Activated naive CD8-positive, alpha-beta T cell treated with anti-CD3 and anti-CD28 coated beads for 36 hours (primary cell): ENCODE measurements around the gene DHX32. TPM values are rescaled to one million over a fixed set of nuclear protein-coding genes. Genes with fewer than 3 reads are reported as not detected.

ENCODE experiments used
- DNase-seq: peaks from one replicate; pipeline ENCODE4 v3.0.0; 2021
- H3K27ac Mint-ChIP-seq: one replicate; pipeline ENCODE4 v1.8.0; 2022; ENCODE audit warnings: mild to moderate bottlenecking, moderate library complexity, mixed read lengths
- H3K27me3 Mint-ChIP-seq: one replicate; pipeline ENCODE4 v1.8.0; 2022; ENCODE audit warnings: mild to moderate bottlenecking, mixed read lengths
- H3K36me3 Mint-ChIP-seq: one replicate; pipeline ENCODE4 v1.8.0; 2021; ENCODE audit warnings: mild to moderate bottlenecking, mixed read lengths
- H3K4me1 Mint-ChIP-seq: one replicate; pipeline ENCODE4 v1.8.0; 2021; ENCODE audit warnings: mixed read lengths
- H3K4me3 Mint-ChIP-seq: one replicate; pipeline ENCODE4 v1.8.0; 2022; ENCODE audit warnings: mild to moderate bottlenecking, moderate library complexity, mixed read lengths
- H3K9me3 Mint-ChIP-seq: one replicate; pipeline ENCODE4 v1.8.0; 2022; ENCODE audit warnings: mixed read lengths
- total RNA-seq, 2 experiments: library from RNA; stranded (reverse); gene quantifications; one replicate each; pipeline ENCODE4 v1.2.3, GENCODE V29; 2021

DHX32 gene
- total RNA-seq, 2 experiments from 2014 or later: 27.6 to 27.8 TPM

DNA sequence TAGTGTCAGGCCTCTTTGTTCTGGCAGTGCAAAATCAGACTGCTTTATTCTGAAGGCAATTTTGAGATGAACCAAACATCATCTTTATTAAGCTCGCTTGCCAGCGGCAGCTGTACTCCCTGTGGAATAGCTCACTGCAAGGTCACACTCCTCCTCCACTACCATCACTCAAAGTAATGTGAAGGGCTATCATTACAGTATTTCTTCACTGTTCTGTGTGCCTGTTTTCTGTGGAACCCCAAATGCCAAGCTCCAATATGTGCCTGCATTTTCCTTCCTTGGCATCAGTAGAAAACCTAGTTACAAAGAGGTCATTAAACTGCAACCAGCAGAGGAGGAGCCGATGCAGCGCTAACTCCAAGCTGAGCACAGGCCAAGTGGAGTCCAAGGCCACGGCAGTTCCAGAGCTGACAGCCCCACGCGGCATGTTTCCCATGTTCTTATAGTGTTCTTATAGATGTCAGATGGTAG is 36.3 kb downstream of the DHX32 start:
- H3K4me3 Mint-ChIP-seq: no peak overlapping the region
- no peak overlapping the region for H3K27ac Mint-ChIP-seq
- no peak for DNase-seq
- no peaks in the 10 kb centered on the region for H3K9me3 Mint-ChIP-seq
- H3K36me3 Mint-ChIP-seq: peaks cover 7% of the 10 kb centered on the region
- no peaks in the 10 kb centered on the region for H3K4me1 Mint-ChIP-seq
- no peaks in the 10 kb centered on the region for H3K27me3 Mint-ChIP-seq

GRCh38 chr10:125843603-125844329 is 37.3 kb downstream of the DHX32 start:
- Mint-ChIP-seq H3K4me3 (no peak overlapping the region), H3K27ac (no peak overlapping the region), H3K9me3 (no peaks in the 10 kb centered on the region), H3K4me1 (no peaks in the 10 kb centered on the region), H3K27me3 (no peaks in the 10 kb centered on the region), H3K36me3 (peaks cover 10% of the 10 kb centered on the region)
- DNase-seq: no peak

GRCh38 chr10:125840955-125841354 is 40.1 kb downstream of the DHX32 start:
- no peaks in the 10 kb centered on the region for H3K27me3 Mint-ChIP-seq
- DNase-seq: no peak
- no peak overlapping the region for H3K27ac Mint-ChIP-seq
- peaks cover 18% of the 10 kb centered on the region for H3K36me3 Mint-ChIP-seq
- H3K4me3 Mint-ChIP-seq: no peak overlapping the region
- H3K9me3 Mint-ChIP-seq: no peaks in the 10 kb centered on the region
- no peaks in the 10 kb centered on the region for H3K4me1 Mint-ChIP-seq

GRCh38 chr10:125840406-125840805 is 40.7 kb downstream of the DHX32 start:
- Mint-ChIP-seq H3K4me1 (no peaks in the 10 kb centered on the region), H3K4me3 (no peak overlapping the region), H3K27me3 (no peaks in the 10 kb centered on the region), H3K9me3 (no peaks in the 10 kb centered on the region), H3K36me3 (peaks cover 20% of the 10 kb centered on the region), H3K27ac (no peak overlapping the region)
- no peak for DNase-seq

GRCh38 chr10:125838802-125839575 is 42.1 kb downstream of the DHX32 start:
- H3K4me1 Mint-ChIP-seq: no peaks in the 10 kb centered on the region
- H3K27me3 Mint-ChIP-seq: no peaks in the 10 kb centered on the region
- no peak for DNase-seq
- H3K9me3 Mint-ChIP-seq: no peaks in the 10 kb centered on the region
- peak overlapping the region; percentile 2 for H3K27ac Mint-ChIP-seq
- no peak overlapping the region for H3K4me3 Mint-ChIP-seq
- H3K36me3 Mint-ChIP-seq: peaks cover 24% of the 10 kb centered on the region

- Mint-ChIP-seq H3K36me3 (peaks cover 27% of the 10 kb centered on the region), H3K9me3 (no peaks in the 10 kb centered on the region), H3K27ac (peak overlapping the region; percentile 58), H3K4me3 (no peak overlapping the region), H3K4me1 (no peaks in the 10 kb centered on the region), H3K27me3 (no peaks in the 10 kb centered on the region)
- no peak for DNase-seq
These were observed 44.3 kb downstream of the DHX32 start for GRCh38 chr10:125836746-125837145.

GRCh38 chr10:125828311-125828710 is 52.8 kb downstream of the DHX32 start:
- H3K9me3 Mint-ChIP-seq: no peaks in the 10 kb centered on the region
- peaks cover 23% of the 10 kb centered on the region for H3K36me3 Mint-ChIP-seq
- no peak for DNase-seq
- H3K27me3 Mint-ChIP-seq: no peaks in the 10 kb centered on the region
- peak overlapping the region; percentile 39 for H3K27ac Mint-ChIP-seq
- H3K4me3 Mint-ChIP-seq: no peak overlapping the region
- H3K4me1 Mint-ChIP-seq: peaks cover 24% of the 10 kb centered on the region

- no peak overlapping the region for H3K27ac Mint-ChIP-seq
- peaks cover 26% of the 10 kb centered on the region for H3K4me1 Mint-ChIP-seq
These were observed 54.0 kb downstream of the DHX32 start for GRCh38 chr10:125827133-125827532.

DNA sequence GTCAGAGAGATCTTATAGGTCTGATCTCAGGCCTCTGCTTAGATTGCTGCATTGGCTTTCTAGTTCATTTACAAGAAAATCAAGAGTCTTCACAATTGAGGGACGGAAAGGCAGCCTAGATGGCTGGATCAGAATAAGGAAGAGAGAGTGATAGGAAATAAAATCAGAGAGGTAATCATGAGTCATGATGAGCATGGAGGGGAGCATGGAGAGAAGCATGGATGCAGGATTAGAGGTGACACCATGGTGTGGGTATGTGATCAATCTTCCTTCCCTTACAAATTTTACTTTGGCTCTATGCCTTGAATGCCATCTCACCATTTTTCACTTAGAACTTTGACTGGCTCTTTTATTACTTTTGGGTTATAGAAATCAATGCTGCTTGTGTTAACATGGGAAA is 56.4 kb downstream of the DHX32 start:
- Mint-ChIP-seq H3K27ac (no peak overlapping the region), H3K9me3 (no peaks in the 10 kb centered on the region), H3K27me3 (no peaks in the 10 kb centered on the region), H3K4me3 (no peak overlapping the region), H3K4me1 (peaks cover 40% of the 10 kb centered on the region), H3K36me3 (peaks cover 27% of the 10 kb centered on the region)
- no peak for DNase-seq

More at GRCh38 chr10:125827133-125827532, 54.0 kb downstream of the DHX32 start:
- Mint-ChIP-seq H3K4me3 (no peak overlapping the region), H3K9me3 (no peaks in the 10 kb centered on the region), H3K27me3 (no peaks in the 10 kb centered on the region), H3K36me3 (peaks cover 21% of the 10 kb centered on the region)
- DNase-seq: no peak

DNA sequence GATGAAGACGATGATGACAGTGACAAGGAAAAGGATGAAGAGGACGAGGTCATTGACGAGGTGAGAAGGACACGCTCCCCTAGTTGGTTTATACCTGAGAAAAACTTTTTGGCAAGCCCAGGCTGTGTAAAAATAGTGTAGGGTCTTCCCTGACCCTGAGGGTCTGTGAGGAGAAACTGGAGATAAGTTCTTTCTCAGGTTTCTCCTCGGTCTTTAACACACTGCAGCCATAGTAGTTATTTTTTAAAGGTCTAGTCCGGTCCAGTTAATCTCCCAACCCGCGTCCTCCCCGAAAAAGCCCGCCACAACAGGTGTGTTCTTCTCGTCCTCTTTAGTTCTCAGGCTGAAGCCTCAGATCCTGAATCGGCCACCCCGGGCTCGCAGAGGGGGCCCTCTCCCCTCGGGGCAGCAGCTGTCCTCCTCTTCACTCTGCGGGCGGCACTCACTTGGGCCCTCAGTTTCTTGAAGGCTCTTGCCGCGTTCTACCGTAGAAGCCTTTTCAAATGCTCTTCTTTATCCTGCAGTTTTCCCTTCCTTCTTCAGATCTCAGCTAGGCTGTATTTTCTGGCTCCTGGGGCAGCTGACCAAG is 57.3 kb downstream of the DHX32 start:
- Mint-ChIP-seq H3K36me3 (peaks cover 21% of the 10 kb centered on the region), H3K9me3 (no peaks in the 10 kb centered on the region), H3K4me1 (peaks cover 32% of the 10 kb centered on the region), H3K4me3 (no peak overlapping the region), H3K27ac (no peak overlapping the region), H3K27me3 (no peaks in the 10 kb centered on the region)
- DNase-seq: no peak

GRCh38 chr10:125822878-125823662 is 58.0 kb downstream of the DHX32 start, which contains the start of the genes BCCIP and UROS:
Gene BCCIP, plus strand, starts transcription at chr10:125823546. Its CDS starts 12 bp downstream, at chr10:125823558.
Gene UROS, minus strand, starts transcription at chr10:125823258. Its CDS starts 6,759 bp downstream, at chr10:125816499.
- Mint-ChIP-seq H3K4me3 (peak within 1 kb of the TSS; percentile 81), H3K27me3 (no peaks in the 10 kb centered on the region), H3K27ac (peak within 1 kb of the TSS; percentile 76), H3K4me1 (peaks cover 29% of the 10 kb centered on the region), H3K9me3 (no peaks in the 10 kb centered on the region), H3K36me3 (peaks cover 18% of the 10 kb centered on the region)
- peak; percentile 88 for DNase-seq

DNA sequence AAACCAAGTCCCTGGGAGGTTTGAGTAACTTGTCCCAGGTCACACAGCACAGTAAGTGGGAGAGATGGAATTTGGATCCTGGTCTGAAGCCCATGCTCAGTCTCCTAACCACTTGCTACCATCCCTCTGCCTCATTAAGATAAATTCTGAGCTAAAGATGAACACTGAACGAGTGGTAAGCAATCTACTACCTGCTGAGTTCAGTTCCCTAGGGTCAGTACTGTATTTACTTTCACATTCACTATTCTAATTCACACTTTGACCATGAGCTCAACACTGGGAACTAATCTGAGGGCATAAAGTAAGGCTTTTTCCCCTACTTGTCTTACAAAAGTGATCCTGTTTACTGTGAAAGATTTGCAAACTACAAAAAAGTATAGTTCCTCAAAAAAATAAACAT is 60.4 kb downstream of the DHX32 start:
- H3K27ac Mint-ChIP-seq: no peak overlapping the region
- no peaks in the 10 kb centered on the region for H3K9me3 Mint-ChIP-seq
- no peak overlapping the region for H3K4me3 Mint-ChIP-seq
- peaks cover 9% of the 10 kb centered on the region for H3K36me3 Mint-ChIP-seq
- DNase-seq: no peak
- H3K4me1 Mint-ChIP-seq: peaks cover 25% of the 10 kb centered on the region
- H3K27me3 Mint-ChIP-seq: no peaks in the 10 kb centered on the region

GRCh38 chr10:125817337-125817946 is 63.6 kb downstream of the DHX32 start:
- DNase-seq: no peak
- Mint-ChIP-seq H3K4me3 (no peak overlapping the region), H3K27ac (no peak overlapping the region), H3K4me1 (peaks cover 25% of the 10 kb centered on the region), H3K9me3 (no peaks in the 10 kb centered on the region), H3K36me3 (peaks cover 13% of the 10 kb centered on the region), H3K27me3 (no peaks in the 10 kb centered on the region)

DNA sequence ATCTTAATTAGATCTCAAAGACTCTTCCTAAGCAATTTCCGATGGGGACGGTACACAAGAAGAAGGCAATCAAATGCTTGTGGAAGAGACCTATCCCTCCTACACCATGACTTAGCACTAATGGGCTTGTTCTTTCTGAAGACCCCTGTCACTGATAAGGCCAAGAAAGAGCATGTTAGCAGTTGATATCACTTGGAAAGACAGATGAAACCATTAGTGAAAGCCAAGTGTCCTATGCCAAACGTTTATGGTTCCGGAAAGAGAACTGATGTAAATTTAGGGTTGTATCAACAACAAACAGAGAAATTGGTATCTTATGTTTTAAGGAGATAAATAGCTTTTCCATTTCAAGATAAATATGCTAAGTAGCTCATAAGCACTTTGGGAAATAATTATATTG is 64.5 kb downstream of the DHX32 start:
- no peak overlapping the region for H3K4me3 Mint-ChIP-seq
- DNase-seq: no peak
- no peak overlapping the region for H3K27ac Mint-ChIP-seq
- no peaks in the 10 kb centered on the region for H3K9me3 Mint-ChIP-seq
- no peaks in the 10 kb centered on the region for H3K27me3 Mint-ChIP-seq
- H3K36me3 Mint-ChIP-seq: peaks cover 9% of the 10 kb centered on the region
- H3K4me1 Mint-ChIP-seq: peaks cover 17% of the 10 kb centered on the region
